ENCODE data around the gene UACA.

- TF ChIP-seq ZNF263 (CRISPR knock-in tag; IDR thresholded peaks at IDR 0.05; ENCODE audit: low read depth) (no peak), ZNF671 (CRISPR knock-in tag; IDR thresholded peaks at IDR 0.05) (no peak), CTCF (IDR thresholded peaks at IDR 0.05) (no peak), TP53 (CRISPR knock-in tag; IDR thresholded peaks at IDR 0.05) (no peak), MAX (CRISPR knock-in tag; IDR thresholded peaks at IDR 0.05) (no peak), E2F1 (CRISPR knock-in tag; IDR thresholded peaks at IDR 0.05) (no peak), ZSCAN18 (CRISPR knock-in tag; IDR thresholded peaks at IDR 0.05) (no peak), NFYB (CRISPR knock-in tag; conservative IDR thresholded peaks at IDR 0.05; ENCODE audit: low read depth) (no peak), MLX (CRISPR knock-in tag; IDR thresholded peaks at IDR 0.05) (no peak), ZBTB43 (CRISPR knock-in tag; IDR thresholded peaks at IDR 0.05) (no peak), ZNF425 (CRISPR knock-in tag; conservative IDR thresholded peaks at IDR 0.05) (no peak)
These were observed 138.3 kb downstream of the UACA start for GRCh38 chr15:70625011-70625410.
